ENCODE results near the gene FBXW12. TPM values are rescaled to one million over a fixed set of nuclear protein-coding genes. Genes with fewer than 3 reads are reported as not detected.

FBXW12 gene
- total and polyA plus RNA-seq, 2 of the 8 experiments (the other 6 are each of a cell fraction or from before 2014, with no cell fraction given), result 0.35 to 0.85 TPM

DNA sequence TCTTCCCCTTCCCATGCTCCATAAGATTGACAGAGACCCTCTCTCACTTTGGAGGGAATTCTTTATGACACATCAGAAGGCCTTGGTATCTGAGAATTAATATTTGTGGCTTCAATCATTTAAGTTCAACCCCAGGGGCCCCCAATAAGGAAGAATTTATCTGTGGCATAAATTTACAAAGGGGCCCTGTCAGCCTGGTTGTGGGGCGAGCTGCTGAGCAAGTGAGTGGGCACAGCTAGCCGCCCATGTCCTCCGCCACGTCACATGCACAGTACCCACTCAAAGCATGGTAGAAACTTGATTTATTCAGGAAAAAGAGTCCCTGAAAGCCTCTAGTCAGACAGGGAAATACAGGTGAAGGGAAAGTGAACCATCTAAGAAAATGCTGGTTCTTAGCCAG is 44.5 kb downstream of the FBXW12 start:
- Histone ChIP-seq H4K20me1 (replicated peaks in 1 of 2; ENCODE audit: control insufficient read depth in 1 of 2, insufficient read depth in 2 of 2, low read length in 2 of 2) (peaks cover 15 to 50% of the 10 kb centered on the region in 2 experiments), H3K36me3 (ENCODE audit: control insufficient read depth in 2 of 4, insufficient read depth in 4 of 4, low read length in 3 of 4) (peaks cover 62 to 79% (median 72%) of the 10 kb centered on the region in 4 experiments)
- CTCF ChIA-PET (ENCODE audit: partially characterized antibody), result interaction anchor here (0.7 to 4.3 kb wide), 10 partner anchors 7 to 184 kb away, joined by 3 to 47 read pairs (median 11); partner anchors contain the start of gene CCDC51
- TF ChIP-seq JUN (IDR thresholded peaks at IDR 0.05; ENCODE audit: low read depth, low read length), result no peak
- no peak for TF ChIP-seq KDM5A (IDR thresholded peaks at IDR 0.05; ENCODE audit: low read length)
- TF ChIP-seq BRCA1 (IDR thresholded peaks at IDR 0.05; ENCODE audit: low read depth, low read length), result no peak
- TF ChIP-seq RAD21 (IDR thresholded peaks at IDR 0.05 in 1 of 2, conservative IDR thresholded peaks at IDR 0.05 in 1 of 2; ENCODE audit: low read depth in 2 of 2, low read length in 2 of 2), result no peak
- TF ChIP-seq JUND (IDR thresholded peaks at IDR 0.05; ENCODE audit: low read length), result no peak
- no peak for TF ChIP-seq POLR2A (IDR thresholded peaks at IDR 0.05; ENCODE audit: control extremely low read depth in 1 of 2, low read depth in 2 of 2, low read length in 2 of 2)
- TF ChIP-seq EP300 (IDR thresholded peaks at IDR 0.05; ENCODE audit: borderline replicate concordance in 1 of 2, low read depth in 2 of 2, low read length in 2 of 2), result no peak
- no peak for TF ChIP-seq TCF12 (IDR thresholded peaks at IDR 0.05; ENCODE audit: low read depth, low read length)
- TF ChIP-seq YY1 (IDR thresholded peaks at IDR 0.05; ENCODE audit: low read depth, low read length), result no peak
- TF ChIP-seq SIRT6 (IDR thresholded peaks at IDR 0.05; ENCODE audit: low read length), result no peak
- no peak for TF ChIP-seq RFX5 (IDR thresholded peaks at IDR 0.05; ENCODE audit: borderline replicate concordance, low read depth, low read length)
- no peak for TF ChIP-seq SP1 (IDR thresholded peaks at IDR 0.05; ENCODE audit: low read depth, low read length)
- TF ChIP-seq EZH2 (IDR thresholded peaks at IDR 0.05; ENCODE audit: low read depth, low read length, severe bottlenecking), result no peak
- TF ChIP-seq, protein P1, sequence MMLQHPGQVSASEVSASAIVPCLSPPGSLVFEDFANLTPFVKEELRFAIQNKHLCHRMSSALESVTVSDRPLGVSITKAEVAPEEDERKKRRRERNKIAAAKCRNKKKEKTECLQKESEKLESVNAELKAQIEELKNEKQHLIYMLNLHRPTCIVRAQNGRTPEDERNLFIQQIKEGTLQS (IDR thresholded peaks at IDR 0.05; ENCODE audit: insufficient read depth, low read depth, low read length), result no peak

More for the DNA sequence above, 44.5 kb downstream of the FBXW12 start:
- Histone ChIP-seq H4K91ac (replicated peaks; ENCODE audit: insufficient read length, low read length) (no peak overlapping the region), H4K5ac (ENCODE audit: insufficient read length, low read depth, low read length) (no peak overlapping the region), H3K79me2 (ENCODE audit: control insufficient read depth in 1 of 2, insufficient read depth in 2 of 2, low read length in 2 of 2) (peaks cover 0 to 3% of the 10 kb centered on the region in 2 experiments; a peak in 1 of 4 replicates), H2BK15ac (ENCODE audit: low read length) (no peak overlapping the region), H3K56ac (replicated peaks; ENCODE audit: insufficient read length, low read depth, low read length) (no peak overlapping the region), H3K27me3 (replicated peaks in 1 of 4; ENCODE audit: control insufficient read depth in 3 of 4, extremely low read depth in 1 of 4, insufficient read depth in 3 of 4, low read length in 3 of 4) (no peaks in the 10 kb centered on the region), H2BK120ac (replicated peaks; ENCODE audit: low read depth, low read length) (no peak overlapping the region), H3K23me2 (ENCODE audit: low read depth, low read length) (no peaks in the 10 kb centered on the region), H2AK5ac (ENCODE audit: low read depth, low read length) (no peak overlapping the region), H3K4me1 (replicated peaks in 1 of 4; ENCODE audit: control insufficient read depth in 3 of 4, insufficient read depth in 4 of 4, low read length in 3 of 4) (no peaks in the 10 kb centered on the region), H3K4me3 (ENCODE audit: extremely low read depth in 1 of 4, insufficient read depth in 2 of 4, low read depth in 3 of 4, low read length in 4 of 4) (no peak overlapping the region), H3K18ac (ENCODE audit: extremely low read depth, low read length) (no peak overlapping the region), H3K9me3 (ENCODE audit: insufficient read depth in 2 of 2, low read depth in 1 of 2, low read length in 1 of 2) (no peaks in the 10 kb centered on the region), H3K23ac (ENCODE audit: insufficient read length) (no peak overlapping the region), H2BK5ac (ENCODE audit: low read depth, low read length) (no peak overlapping the region), H2AFZ (ENCODE audit: low read length) (no peak overlapping the region), H2BK12ac (ENCODE audit: low read depth, low read length) (no peak overlapping the region), H4K8ac (ENCODE audit: extremely low read depth, insufficient read depth, low read length) (no peak overlapping the region), H3K9ac (replicated peaks in 1 of 4; ENCODE audit: extremely low read depth in 1 of 4, low read depth in 3 of 4, low read length in 3 of 4) (no peak overlapping the region), H2BK20ac (ENCODE audit: low read length) (no peak overlapping the region), H3K14ac (ENCODE audit: insufficient read length) (no peak overlapping the region), H3K4me2 (ENCODE audit: insufficient read depth in 1 of 2, low read depth in 2 of 2, low read length in 2 of 2) (no peak overlapping the region), H3K79me1 (ENCODE audit: low read depth, low read length) (no peaks in the 10 kb centered on the region; the same call in none of the 2 replicates), H3K4ac (replicated peaks; ENCODE audit: insufficient read length, low read depth, low read length) (no peak overlapping the region), H3K27ac (ENCODE audit: low read depth, low read length) (no peak overlapping the region)
- no peak for DNase-seq (ENCODE audit: low read depth in 1 of 2, low spot score in 2 of 2)
- WGBS, 2 experiments (ENCODE audit: extremely low coverage in 1 of 2, insufficient coverage in 1 of 2, insufficient read length in 1 of 2, insufficient replicate concordance in 2 of 2, low coverage in 1 of 2, low lambda C conversion rate in 2 of 2, missing lambda C conversion rate in 1 of 2), result 88% methylated on average over 4 of the region's 4 CpGs; no CpG with 5 or more reads in 1 of the 2 experiments
- POLR2A ChIA-PET (ENCODE audit: partially characterized antibody), result interaction anchor here (1.0 to 31.5 kb wide), 3 partner anchors 6 to 176 kb away, joined by 3 to 650 read pairs (median 650); partner anchors contain the start of genes PLXNB1 and ZNF589
- no peak for FAIRE-seq

Measured in H1 (cell line).